ENCODE measurements around the gene MLLT3. TPM values are rescaled to one million over a fixed set of nuclear protein-coding genes. Genes with fewer than 3 reads are reported as not detected.

The MLLT3 gene
- total and polyA plus RNA-seq, 2 experiments from 2014 or later, result 7.1 to 11.9 TPM

DNA sequence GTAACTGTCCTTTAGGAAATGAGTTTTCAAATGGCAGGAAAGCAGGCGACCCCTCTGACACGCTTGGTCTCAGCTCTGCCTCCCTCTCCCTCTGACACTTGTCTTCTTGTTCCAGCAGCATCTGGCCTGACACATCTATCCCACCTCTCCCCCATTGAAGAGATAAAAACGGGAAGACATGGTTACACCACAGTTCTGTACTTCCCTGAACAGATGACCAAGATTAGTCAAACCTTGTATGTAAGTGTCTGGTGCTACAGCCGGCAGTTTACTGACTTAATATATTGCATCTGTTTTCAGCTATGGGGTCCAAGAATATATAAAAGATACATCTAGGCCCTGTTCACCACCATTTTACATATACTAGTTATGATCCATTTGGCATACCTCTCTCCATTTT is 29.6 kb upstream of the MLLT3 start:
- no peak overlapping the region for H3K27ac ChIP-seq
- WGBS, 2 experiments (ENCODE audit: low coverage in 1 of 2, low lambda C conversion rate in 2 of 2, missing lambda C conversion rate in 2 of 2), result 71 to 77% methylated on average over 4 of the region's 4 CpGs
- H3K9ac ChIP-seq, result no peak overlapping the region
- no peak overlapping the region for H2AFZ ChIP-seq
- H3K79me2 ChIP-seq (ENCODE audit: insufficient read depth), result no peaks in the 10 kb centered on the region
- H4K20me1 ChIP-seq (ENCODE audit: insufficient read depth), result no peaks in the 10 kb centered on the region
- no peaks in the 10 kb centered on the region for H3K9me2 ChIP-seq (ENCODE audit: insufficient read depth)
- H3K4me2 ChIP-seq (ENCODE audit: unreplicated experiment), result no peak overlapping the region
- DNase-seq, result no peak
- no peaks in the 10 kb centered on the region for H3K9me3 ChIP-seq (ENCODE audit: low read depth)
- no peaks in the 10 kb centered on the region for H3K27me3 ChIP-seq (replicated peaks; ENCODE audit: insufficient read depth)
- no peaks in the 10 kb centered on the region for H3F3A ChIP-seq (ENCODE audit: insufficient read depth)
- H3K36me3 ChIP-seq (ENCODE audit: low read depth), result no peaks in the 10 kb centered on the region
- no peaks in the 10 kb centered on the region for H3K4me1 ChIP-seq (ENCODE audit: insufficient read depth)
- in situ Hi-C loops (cut with MboI), result no loop called here
- no peak overlapping the region for H3K4me3 ChIP-seq
- TF ChIP-seq EZH2 (IDR thresholded peaks at IDR 0.05; ENCODE audit: insufficient read depth, poor library complexity, severe bottlenecking) (no peak), EZH2phosphoT487 (IDR thresholded peaks at IDR 0.05; ENCODE audit: insufficient read depth, low read depth) (no peak)

DNA sequence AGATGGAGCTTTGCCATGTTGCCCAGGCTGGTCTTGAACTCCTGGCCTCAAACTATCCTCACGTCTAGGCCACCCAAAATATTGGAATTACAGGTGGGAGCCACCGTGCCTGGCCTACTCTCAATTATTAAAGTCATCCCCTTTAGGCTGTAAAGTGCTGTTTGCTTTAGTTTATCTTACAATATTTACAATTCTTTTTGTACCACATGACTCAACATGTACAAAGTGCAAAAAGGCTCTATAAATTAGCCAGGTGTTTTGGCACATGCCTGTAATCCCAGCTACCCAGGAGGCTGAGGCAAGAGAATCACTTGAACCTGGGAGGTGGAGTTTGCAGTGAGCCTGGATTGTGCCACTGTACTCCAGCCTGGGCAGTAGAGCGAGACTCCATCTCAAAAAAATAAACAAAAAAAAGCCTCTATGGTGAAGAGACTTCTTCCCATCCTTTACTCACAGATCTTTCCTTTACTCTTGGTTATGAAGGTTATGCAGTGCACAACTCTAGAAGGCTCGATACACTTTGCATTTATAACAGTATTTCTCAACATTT is 28.5 kb upstream of the MLLT3 start:
- Histone ChIP-seq H3K9ac (no peak overlapping the region), H3K9me2 (ENCODE audit: insufficient read depth) (no peaks in the 10 kb centered on the region), H3K4me3 (no peak overlapping the region), H3K27ac (no peak overlapping the region), H3K36me3 (ENCODE audit: low read depth) (no peaks in the 10 kb centered on the region), H2AFZ (no peak overlapping the region), H3K4me1 (ENCODE audit: insufficient read depth) (no peaks in the 10 kb centered on the region), H4K20me1 (ENCODE audit: insufficient read depth) (no peaks in the 10 kb centered on the region), H3K4me2 (ENCODE audit: unreplicated experiment) (no peak overlapping the region), H3K27me3 (replicated peaks; ENCODE audit: insufficient read depth) (no peaks in the 10 kb centered on the region), H3K79me2 (ENCODE audit: insufficient read depth) (no peaks in the 10 kb centered on the region), H3F3A (ENCODE audit: insufficient read depth) (no peaks in the 10 kb centered on the region), H3K9me3 (ENCODE audit: low read depth) (no peaks in the 10 kb centered on the region)
- TF ChIP-seq EZH2 (IDR thresholded peaks at IDR 0.05; ENCODE audit: insufficient read depth, poor library complexity, severe bottlenecking), result no peak
- no peak for DNase-seq
- 66 to 69% methylated on average over 4 of the region's 4 CpGs for WGBS, 2 experiments (ENCODE audit: low coverage in 1 of 2, low lambda C conversion rate in 2 of 2, missing lambda C conversion rate in 2 of 2)
- in situ Hi-C loops (cut with MboI), result no loop called here

DNA sequence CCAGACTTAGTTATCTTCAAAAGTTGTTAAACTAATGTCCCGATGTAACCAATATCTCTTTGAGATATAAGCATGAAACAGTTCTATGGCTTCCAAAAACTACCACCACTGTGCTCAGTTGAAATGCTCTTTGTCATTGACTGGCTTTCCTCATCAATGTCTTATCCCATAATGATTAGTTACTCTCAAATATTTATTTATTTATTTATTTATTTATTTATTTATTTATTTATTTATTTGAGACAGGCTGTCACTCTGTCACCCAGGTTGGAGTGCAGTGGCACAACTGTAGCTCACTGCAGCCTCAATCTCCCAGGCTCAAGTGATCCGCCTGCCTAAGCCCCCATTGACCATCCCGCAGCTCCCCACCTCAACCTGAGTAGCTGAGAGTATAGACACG is 28.0 kb upstream of the MLLT3 start:
- H2AFZ ChIP-seq, result no peak overlapping the region
- no peaks in the 10 kb centered on the region for H3K9me2 ChIP-seq (ENCODE audit: insufficient read depth)
- 89 to 94% methylated on average over 4 of the region's 4 CpGs for WGBS, 2 experiments (ENCODE audit: low coverage in 1 of 2, low lambda C conversion rate in 2 of 2, missing lambda C conversion rate in 2 of 2)
- no peak for DNase-seq
- H4K20me1 ChIP-seq (ENCODE audit: insufficient read depth), result no peaks in the 10 kb centered on the region
- no peak overlapping the region for H3K4me2 ChIP-seq (ENCODE audit: unreplicated experiment)
- no peaks in the 10 kb centered on the region for H3K4me1 ChIP-seq (ENCODE audit: insufficient read depth)
- no peak overlapping the region for H3K27ac ChIP-seq
- no peak overlapping the region for H3K4me3 ChIP-seq
- H3K9ac ChIP-seq, result no peak overlapping the region
- no peaks in the 10 kb centered on the region for H3F3A ChIP-seq (ENCODE audit: insufficient read depth)
- TF ChIP-seq EZH2 (IDR thresholded peaks at IDR 0.05; ENCODE audit: insufficient read depth, poor library complexity, severe bottlenecking), result no peak
- no peak for TF ChIP-seq EZH2phosphoT487 (IDR thresholded peaks at IDR 0.05; ENCODE audit: insufficient read depth, low read depth)
- no peaks in the 10 kb centered on the region for H3K9me3 ChIP-seq (ENCODE audit: low read depth)
- no peaks in the 10 kb centered on the region for H3K79me2 ChIP-seq (ENCODE audit: insufficient read depth)
- in situ Hi-C loops (cut with MboI), result no loop called here
- H3K27me3 ChIP-seq (replicated peaks; ENCODE audit: insufficient read depth), result no peaks in the 10 kb centered on the region
- H3K36me3 ChIP-seq (ENCODE audit: low read depth), result no peaks in the 10 kb centered on the region

DNA sequence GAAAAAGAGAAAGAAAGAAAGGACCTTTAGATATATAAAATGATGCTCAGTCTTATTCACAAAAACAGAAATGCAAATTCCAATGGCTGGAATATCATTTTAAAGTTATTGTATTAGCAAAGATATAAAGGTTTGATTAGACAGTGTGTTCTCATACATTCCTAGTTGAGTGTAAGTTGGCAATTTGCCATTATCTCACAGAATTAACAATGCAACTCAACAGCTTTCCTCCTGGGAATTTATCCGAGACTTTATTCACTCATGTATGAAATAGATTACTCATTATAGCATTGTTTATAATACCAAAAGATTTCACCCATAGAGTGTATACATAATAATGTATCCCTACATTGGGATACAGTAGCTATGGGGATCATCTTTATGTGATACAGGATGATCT is 27.1 kb upstream of the MLLT3 start:
- no peaks in the 10 kb centered on the region for H3K27me3 ChIP-seq (replicated peaks; ENCODE audit: insufficient read depth)
- H2AFZ ChIP-seq, result no peak overlapping the region
- TF ChIP-seq EZH2 (IDR thresholded peaks at IDR 0.05; ENCODE audit: insufficient read depth, poor library complexity, severe bottlenecking) (no peak), EZH2phosphoT487 (IDR thresholded peaks at IDR 0.05; ENCODE audit: insufficient read depth, low read depth) (no peak)
- H3K4me1 ChIP-seq (ENCODE audit: insufficient read depth), result no peaks in the 10 kb centered on the region
- no peak overlapping the region for H3K27ac ChIP-seq
- no peaks in the 10 kb centered on the region for H3F3A ChIP-seq (ENCODE audit: insufficient read depth)
- H3K9ac ChIP-seq, result no peak overlapping the region
- no peaks in the 10 kb centered on the region for H3K36me3 ChIP-seq (ENCODE audit: low read depth)
- no peaks in the 10 kb centered on the region for H3K79me2 ChIP-seq (ENCODE audit: insufficient read depth)
- DNase-seq, result no peak
- no peaks in the 10 kb centered on the region for H4K20me1 ChIP-seq (ENCODE audit: insufficient read depth)
- in situ Hi-C loops (cut with MboI), result no loop called here
- H3K9me2 ChIP-seq (ENCODE audit: insufficient read depth), result no peaks in the 10 kb centered on the region
- H3K4me2 ChIP-seq (ENCODE audit: unreplicated experiment), result no peak overlapping the region
- H3K9me3 ChIP-seq (ENCODE audit: low read depth), result no peaks in the 10 kb centered on the region
- no peak overlapping the region for H3K4me3 ChIP-seq
- WGBS, 2 experiments (ENCODE audit: low coverage in 1 of 2, low lambda C conversion rate in 2 of 2, missing lambda C conversion rate in 2 of 2), result 41 to 53% methylated on average over 1 of the region's 1 CpG

DNA sequence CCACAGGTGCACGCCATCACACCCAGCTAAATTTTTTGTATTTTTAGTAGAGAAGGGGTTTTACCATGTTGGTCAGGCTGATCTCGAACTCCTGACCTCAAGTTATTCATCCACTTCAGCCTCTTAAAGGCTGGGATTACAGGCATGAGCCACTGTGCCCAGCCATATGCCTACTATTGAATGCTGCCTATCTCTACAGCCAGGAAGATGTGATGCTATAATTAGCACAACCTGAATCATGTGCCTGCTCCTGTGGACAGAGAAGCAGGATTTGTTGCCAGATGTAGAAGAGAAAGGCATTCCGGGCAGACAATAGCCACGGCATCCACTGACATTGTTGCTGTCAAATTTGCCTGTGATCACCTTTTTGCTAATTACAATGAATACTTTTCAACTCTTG is 24.4 kb upstream of the MLLT3 start:
- WGBS, 2 experiments (ENCODE audit: low coverage in 1 of 2, low lambda C conversion rate in 2 of 2, missing lambda C conversion rate in 2 of 2), result 75 to 82% methylated on average over 4 of the region's 4 CpGs
- H3K4me3 ChIP-seq, result no peak overlapping the region
- no peaks in the 10 kb centered on the region for H3K27me3 ChIP-seq (replicated peaks; ENCODE audit: insufficient read depth)
- H3K9me2 ChIP-seq (ENCODE audit: insufficient read depth), result no peaks in the 10 kb centered on the region
- no peak overlapping the region for H3K27ac ChIP-seq
- H2AFZ ChIP-seq, result no peak overlapping the region
- H3K9me3 ChIP-seq (ENCODE audit: low read depth), result no peaks in the 10 kb centered on the region
- H3K79me2 ChIP-seq (ENCODE audit: insufficient read depth), result no peaks in the 10 kb centered on the region
- H3K4me1 ChIP-seq (ENCODE audit: insufficient read depth), result no peaks in the 10 kb centered on the region
- TF ChIP-seq EZH2 (IDR thresholded peaks at IDR 0.05; ENCODE audit: insufficient read depth, poor library complexity, severe bottlenecking) (no peak), EZH2phosphoT487 (IDR thresholded peaks at IDR 0.05; ENCODE audit: insufficient read depth, low read depth) (no peak)
- in situ Hi-C loops (cut with MboI), result no loop called here
- H3K36me3 ChIP-seq (ENCODE audit: low read depth), result no peaks in the 10 kb centered on the region
- no peaks in the 10 kb centered on the region for H4K20me1 ChIP-seq (ENCODE audit: insufficient read depth)
- DNase-seq, result no peak
- H3K9ac ChIP-seq, result no peak overlapping the region
- H3F3A ChIP-seq (ENCODE audit: insufficient read depth), result no peaks in the 10 kb centered on the region
- H3K4me2 ChIP-seq (ENCODE audit: unreplicated experiment), result no peak overlapping the region

Measured in GM23248 (cell line).